GM12878 (cell line): Measurements from ENCODE around the gene CRKL. TPM values are rescaled to one million over a fixed set of nuclear protein-coding genes. Genes with fewer than 3 reads are reported as not detected.
"Not testable (repeated sequence)": the region's sequence is repeated elsewhere in the genome, so short reads cannot be mapped to it uniquely, and the experiment has no call there.

Source experiments
- ATAC-seq: fragments of 200-7000 bp; cut with Tn5 transposase; 3 replicates; pipeline ENCODE4 v1.9.1; 2020; ENCODE audit warnings: mild to moderate bottlenecking, moderate library complexity
- BruUV-seq: library from RNA; stranded (reverse); fragments of 400-500 nt; replicated peaks from 2 replicates; lab custom pipeline; 2021; lab: Mats Ljungman, UMichigan
- CTCF ChIA-PET: fragments of 300-600 bp; sonication (Branson Sonifier 250); formaldehyde crosslinking; extraction: SDS; loops from one replicate; lab custom pipeline; 2021; ENCODE audit warnings: inconsistent platforms; lab: Yijun Ruan, JAX
- POLR2A ChIA-PET: fragments of 350-600 bp; formaldehyde crosslinking; extraction: SDS; loops from one replicate; lab custom pipeline; 2021; ENCODE audit warnings: inconsistent platforms; lab: Charles Lee
- RAD21 ChIA-PET: fragments of 300-600 bp; sonication (Branson Sonifier 250); formaldehyde crosslinking; loops from one replicate; lab custom pipeline; 2023; ENCODE audit warnings: antibody characterized with exemption; ENCODE audit not compliant: unreplicated experiment; lab: Charles Lee
- SMC1A ChIA-PET: fragments of 300-600 bp; sonication (Branson Sonifier 250); formaldehyde crosslinking; loops from one replicate; lab custom pipeline; 2023; ENCODE audit not compliant: unreplicated experiment, uncharacterized antibody; lab: Charles Lee
- DNase-seq: peaks from one replicate; pipeline ENCODE4 v3.0.0-alpha.2; 2011; ENCODE audit warnings: low read depth, low spot score
- FAIRE-seq: peaks from 3 replicates; lab custom pipeline; 2011; peaks lifted over from hg19 to GRCh38; lab: Jason Lieb, UNC
- H2AFZ ChIP-seq: 2 replicates; pipeline ENCODE4 v1.6.0; 2011; ENCODE audit warnings: low read depth, low read length, control low read depth; ENCODE audit not compliant: control insufficient read depth
- H3K27ac ChIP-seq: 2 replicates; pipeline ENCODE4 v1.5.1; 2011; ENCODE audit warnings: control low read depth; ENCODE audit not compliant: control insufficient read depth, insufficient read depth
- H3K27me3 ChIP-seq, 2 experiments: replicated peaks in 1 of 2; 2 replicates each; pipeline versions ENCODE4 v1.6.0 to v1.6.1; 2011; ENCODE audit warnings: low read length in 1 of 2; ENCODE audit not compliant: control insufficient read depth in 2 of 2, insufficient read depth in 2 of 2
- H3K36me3 ChIP-seq, 2 experiments: 2 replicates each; pipeline ENCODE4 v1.5.1; 2011; ENCODE audit warnings: low read length in 1 of 2; ENCODE audit not compliant: control insufficient read depth in 2 of 2, insufficient read depth in 2 of 2
- H3K4me1 ChIP-seq: 2 replicates; pipeline ENCODE4 v1.6.1; 2011; ENCODE audit warnings: mild to moderate bottlenecking, low read length, moderate library complexity, mixed read lengths; ENCODE audit not compliant: control insufficient read depth, insufficient read depth
- H3K4me2 ChIP-seq: 2 replicates; pipeline ENCODE4 v1.6.0; 2011; ENCODE audit warnings: control low read depth; ENCODE audit not compliant: control insufficient read depth, insufficient read depth
- H3K4me3 ChIP-seq: fragments of 200-600 bp; sonication (generic); 2 replicates; pipeline ENCODE4 v1.5.1; 2016
- H3K79me2 ChIP-seq: 2 replicates; pipeline ENCODE4 v1.6.0; 2011; ENCODE audit warnings: low read length; ENCODE audit not compliant: control insufficient read depth, insufficient read depth
- H3K9ac ChIP-seq: 2 replicates; pipeline ENCODE4 v1.8.0; 2011; ENCODE audit warnings: low read length, control low read depth, mixed read lengths; ENCODE audit not compliant: control insufficient read depth, insufficient read depth
- H3K9me3 ChIP-seq: replicated peaks from 3 replicates; pipeline ENCODE4 v1.5.1; 2011; ENCODE audit warnings: mild to moderate bottlenecking, low read length; ENCODE audit not compliant: control insufficient read depth, insufficient read depth
- H4K20me1 ChIP-seq: 2 replicates; pipeline ENCODE4 v1.6.0; 2011; ENCODE audit not compliant: control insufficient read depth, insufficient read depth
- CREB1 ChIP-seq: IDR thresholded peaks from 2 replicates; pipeline ENCODE4 v1.6.1; 2012; ENCODE audit warnings: low read depth, mild to moderate bottlenecking, inconsistent platforms
- IKZF1 ChIP-seq: fragments of 450-650 bp; conservative IDR thresholded peaks from 2 replicates; pipeline ENCODE4 v1.6.1; 2017; ENCODE audit warnings: antibody characterized with exemption, mild to moderate bottlenecking
- IRF4 ChIP-seq: IDR thresholded peaks from 2 replicates; pipeline ENCODE4 v1.6.1; 2011; ENCODE audit warnings: low read depth, low read length
- MTA2 ChIP-seq: fragments of 450-650 bp; IDR thresholded peaks from 2 replicates; pipeline ENCODE4 v1.6.1; 2016; ENCODE audit warnings: low read depth, mild to moderate bottlenecking, moderate library complexity
- MTA3 ChIP-seq: IDR thresholded peaks from 2 replicates; pipeline ENCODE4 v1.6.1; 2012; ENCODE audit warnings: low read length, inconsistent platforms, borderline replicate concordance
- NRF1 ChIP-seq: conservative IDR thresholded peaks from 2 replicates; pipeline ENCODE4 v1.6.1; 2011; ENCODE audit warnings: mild to moderate bottlenecking, low read depth, low read length, improper control_type of control experiment
- SIN3A ChIP-seq: IDR thresholded peaks from 2 replicates; pipeline ENCODE4 v1.6.1; 2012; ENCODE audit warnings: low read depth, low read length, improper control_type of control experiment
- WGBS: methylation state at CpG from one replicate; pipeline ENCODE4 v1.1.6; 2016; ENCODE audit warnings: low lambda C conversion rate; ENCODE audit not compliant: insufficient replicate concordance, insufficient coverage; ENCODE audit errors: missing lambda C conversion rate; 5-methylcytosine and 5-hydroxymethylcytosine counted together
- in situ Hi-C: fragments of 300-500 bp; cut with MboI; formaldehyde crosslinking; loops from 9 replicates; pipeline ENCODE4 v1.14.3; 2018; ENCODE audit warnings: mixed read lengths
- intact Hi-C: fragments of 100-400 bp; cut with micrococcal nuclease; formaldehyde crosslinking; loops from one replicate; pipeline ENCODE4 v1.14.2; 2022; ENCODE audit not compliant: unreplicated experiment
- polyA plus RNA-seq, 11 experiments: library from polyadenylated mRNA; depleted of rRNA in 4 of 11; unstranded in 6 of 11; stranded (reverse) in 5 of 11; fragments of >200 nt; fragmentation: Nextera tagmentation in 4 of 11; fragmentation: Illumina TruSeq in 1 of 11; extraction: Ambion mirVana in 4 of 11; extraction: Trizol in 1 of 11; gene quantifications; 1 replicate in 1 of 11; 2 replicates in 10 of 11; pipeline versions ENCODE4 v1.2.1 to v1.2.3, GENCODE V29; 2011 to 2016; ENCODE audit warnings: inconsistent platforms in 2 of 11, missing spikeins in 2 of 11, low read depth in 1 of 11
- total RNA-seq, 4 experiments: library from RNA; depleted of rRNA in 3 of 4; stranded (reverse); fragments of >200 nt in 3 of 4; fragmentation: Illumina TruSeq in 1 of 4; extraction: Trizol in 1 of 4; gene quantifications; 2 replicates each; pipeline versions ENCODE4 v1.2.1 to v1.2.3, GENCODE V29; 2013 to 2021

The CRKL gene
- total and polyA plus RNA-seq, 10 of the 15 experiments (the other 5 are each of a cell fraction or from before 2014, with no cell fraction given), result 12.6 to 61.2 (median 32.7) TPM

DNA sequence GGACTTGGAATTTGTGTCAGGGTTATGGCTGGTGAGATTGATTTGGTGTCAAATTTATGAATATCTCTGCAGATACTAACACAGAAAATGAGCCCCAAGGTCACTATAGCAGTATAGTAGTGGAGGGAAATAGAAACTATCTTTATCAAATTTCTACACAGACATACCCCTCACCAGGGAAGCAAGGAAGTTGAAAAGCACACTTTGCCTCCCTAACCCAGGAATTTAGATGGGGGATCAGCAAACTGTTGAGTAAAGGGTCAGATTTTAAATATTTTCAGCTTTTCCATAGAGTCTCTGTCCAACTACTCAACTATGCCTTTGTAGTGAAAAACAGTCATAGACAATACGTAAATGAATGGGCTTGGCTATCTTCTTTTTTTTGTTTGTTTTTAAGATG, 12.8 kb downstream of the CRKL start:
- ChIA-PET SMC1A (no interaction called here), CTCF (no interaction called here), POLR2A (no interaction called here), RAD21 (no interaction called here)
- Histone ChIP-seq H3K4me1 (peaks cover 9% of the 10 kb centered on the region), H3K4me2 (no peak overlapping the region), H3K9me3 (no peaks in the 10 kb centered on the region; the same call in 2 of the 3 replicates), H3K27ac (no peak overlapping the region), H3K36me3 (peaks cover 4 to 9% of the 10 kb centered on the region in 2 experiments; a peak in 3 of 4 replicates), H4K20me1 (peaks cover 2% of the 10 kb centered on the region), H2AFZ (no peak overlapping the region), H3K4me3 (no peak overlapping the region), H3K27me3 (no peaks in the 10 kb centered on the region), H3K79me2 (peaks cover 80% of the 10 kb centered on the region), H3K9ac (no peak overlapping the region)
- WGBS, result 92% methylated on average over 1 of the region's 1 CpG
- FAIRE-seq, result no peak
- intact Hi-C loops (no loop called here), in situ Hi-C loops (no loop called here)
- TF ChIP-seq MTA2 (no peak), SIN3A (no peak), IKZF1 (no peak), IRF4 (no peak), NRF1 (no peak), CREB1 (no peak), MTA3 (no peak)
- ATAC-seq, result no peak
- BruUV-seq, result no TSS peak
- DNase-seq, result no peak

DNA sequence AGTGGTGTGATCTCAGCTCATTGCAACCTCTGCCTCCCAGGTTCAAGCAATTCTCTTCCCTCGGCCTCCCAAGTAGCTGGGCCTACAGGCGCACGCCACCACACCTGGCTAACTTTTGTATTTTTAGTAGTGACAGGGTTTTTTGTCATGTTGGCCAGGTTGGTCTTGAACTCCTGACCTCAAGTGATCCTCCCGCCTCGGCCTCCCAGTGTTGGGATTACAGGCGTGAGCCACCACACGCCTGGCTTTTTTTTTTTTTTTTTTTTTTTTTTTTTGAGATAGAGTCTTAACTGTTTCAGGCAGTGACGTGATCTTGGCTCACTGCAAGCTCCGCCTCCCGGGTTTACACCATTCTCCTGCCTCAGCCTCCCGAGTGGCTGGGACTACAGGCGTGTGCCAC, 13.2 kb downstream of the CRKL start:
- H2AFZ ChIP-seq, H3K4me3 ChIP-seq, H4K20me1 ChIP-seq, ATAC-seq, intact Hi-C loops, H3K27ac ChIP-seq, H3K9me3 ChIP-seq, SMC1A ChIA-PET, FAIRE-seq, H3K27me3 ChIP-seq, H3K4me1 ChIP-seq, H3K9ac ChIP-seq, in situ Hi-C loops, RAD21 ChIA-PET, BruUV-seq, H3K4me2 ChIP-seq, CTCF ChIA-PET, DNase-seq: not testable (repeated sequence)
- peaks cover 4 to 11% of the 10 kb centered on the region in 2 experiments; a peak in 3 of 4 replicates for H3K36me3 ChIP-seq
- 95% methylated on average over 11 of the region's 12 CpGs for WGBS
- POLR2A ChIA-PET, result interaction anchor here (0.9 kb wide), 1 partner anchor 8 kb away, joined by 3 read pairs; no protein-coding TSS in a partner anchor
- H3K79me2 ChIP-seq, result peaks cover 80% of the 10 kb centered on the region
